HG03354 (cell line): Measurements from ENCODE around the gene PPP2CA.
"Not testable (repeated sequence)": the region's sequence is repeated elsewhere in the genome, so short reads cannot be mapped to it uniquely, and the experiment has no call there.

Source experiments
- ATAC-seq: cut with Tn5 transposase; IDR thresholded peaks from one replicate; pipeline ENCODE4 v1.9.1; 2021; ENCODE audit warnings: mild to moderate bottlenecking; ENCODE audit not compliant: unreplicated experiment, poor library complexity, severe bottlenecking

PPP2CA gene

DNA sequence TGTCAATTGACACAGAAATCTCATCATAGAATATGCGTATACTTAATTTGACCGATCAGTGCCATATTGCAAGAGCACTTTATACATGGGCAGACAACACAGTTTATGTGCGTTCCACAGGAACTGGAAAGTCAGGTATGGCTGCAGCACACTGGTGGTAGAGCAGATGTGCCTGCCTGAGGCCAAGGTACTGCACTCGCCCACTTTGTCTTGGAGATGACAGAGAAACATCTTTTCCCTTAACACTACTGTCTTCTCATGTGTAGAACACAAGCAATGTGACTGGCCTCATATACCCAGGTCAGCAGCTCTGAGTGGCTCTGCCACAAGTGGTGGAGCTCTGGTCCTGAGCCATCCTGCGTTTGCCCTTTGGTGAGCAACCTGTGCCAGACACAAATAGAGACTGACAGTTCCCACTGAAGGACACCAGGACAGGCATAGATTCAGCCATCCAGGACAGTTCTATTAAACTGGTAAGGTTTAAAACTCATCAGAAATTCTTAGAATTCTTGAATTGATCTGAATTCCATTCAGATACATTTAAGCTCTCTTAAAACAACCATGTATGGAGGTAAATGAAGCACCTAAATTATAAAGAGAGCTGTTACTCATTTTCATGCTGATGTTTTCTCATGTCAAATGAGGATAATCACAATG is 21.0 kb upstream of the PPP2CA start:
- no peak for ATAC-seq

DNA sequence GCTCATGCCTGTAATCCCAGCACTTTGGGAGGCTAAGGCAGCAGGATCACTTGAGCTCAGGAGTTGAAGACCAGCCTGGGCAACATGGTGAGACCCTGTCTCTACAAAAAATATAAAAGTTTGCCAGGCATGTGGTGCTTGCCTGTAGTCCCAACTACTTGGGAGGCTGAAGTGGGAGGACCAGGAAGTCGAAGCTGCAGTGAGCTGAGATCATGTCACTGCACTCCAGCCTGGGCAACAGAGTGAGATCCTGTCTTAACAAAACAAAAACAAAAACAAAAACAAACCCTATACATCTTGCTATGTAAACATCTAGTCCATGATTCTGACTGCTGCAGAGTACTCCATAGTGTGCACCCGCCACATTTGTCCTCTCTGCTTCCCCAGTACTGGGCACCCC is 19.8 kb upstream of the PPP2CA start:
- no peak for ATAC-seq

DNA sequence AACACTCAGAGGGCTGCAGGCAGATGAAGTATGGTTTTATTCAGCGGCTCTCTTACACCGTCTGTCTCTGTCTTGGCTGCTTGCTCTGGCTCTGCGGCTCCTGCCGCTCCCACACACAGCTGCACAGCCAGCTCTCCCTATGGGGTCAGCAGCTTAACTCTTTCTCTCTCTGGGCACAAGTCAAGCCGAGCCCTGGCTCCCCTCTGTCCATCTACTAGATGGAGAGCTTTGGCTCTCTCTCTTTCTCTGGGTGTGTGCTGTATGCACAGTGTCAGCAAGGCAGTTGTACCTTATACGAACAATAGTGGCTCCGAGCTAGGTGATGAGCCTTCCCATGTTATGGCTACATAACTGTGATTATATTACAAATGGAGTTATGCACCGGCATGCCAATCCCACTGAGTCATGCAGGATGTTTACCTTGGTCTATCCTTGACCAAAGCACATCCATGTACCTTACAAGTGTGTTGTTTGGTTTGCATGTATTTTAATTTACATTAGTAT is 19.3 kb upstream of the PPP2CA start:
- ATAC-seq, result no peak

DNA sequence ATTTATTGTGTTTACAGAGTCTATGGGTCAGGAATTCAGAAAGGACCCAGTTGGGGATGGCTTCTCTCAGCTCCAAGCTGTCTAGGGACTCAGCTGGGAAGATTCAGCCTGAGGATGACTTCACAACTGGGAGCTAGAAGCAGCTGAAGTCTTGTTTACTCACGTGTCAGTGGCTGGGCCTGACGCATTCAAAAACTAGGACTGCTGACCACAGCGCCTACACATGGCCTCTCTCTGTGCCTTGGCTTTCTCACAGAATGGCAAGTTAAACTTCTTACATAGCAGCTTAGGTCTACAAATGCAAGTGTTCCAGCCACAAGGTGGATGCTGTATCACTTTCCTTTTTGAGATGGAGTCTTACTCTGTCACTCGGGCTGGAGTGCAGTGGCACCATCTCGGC is 16.3 kb upstream of the PPP2CA start:
- ATAC-seq, result no peak

DNA sequence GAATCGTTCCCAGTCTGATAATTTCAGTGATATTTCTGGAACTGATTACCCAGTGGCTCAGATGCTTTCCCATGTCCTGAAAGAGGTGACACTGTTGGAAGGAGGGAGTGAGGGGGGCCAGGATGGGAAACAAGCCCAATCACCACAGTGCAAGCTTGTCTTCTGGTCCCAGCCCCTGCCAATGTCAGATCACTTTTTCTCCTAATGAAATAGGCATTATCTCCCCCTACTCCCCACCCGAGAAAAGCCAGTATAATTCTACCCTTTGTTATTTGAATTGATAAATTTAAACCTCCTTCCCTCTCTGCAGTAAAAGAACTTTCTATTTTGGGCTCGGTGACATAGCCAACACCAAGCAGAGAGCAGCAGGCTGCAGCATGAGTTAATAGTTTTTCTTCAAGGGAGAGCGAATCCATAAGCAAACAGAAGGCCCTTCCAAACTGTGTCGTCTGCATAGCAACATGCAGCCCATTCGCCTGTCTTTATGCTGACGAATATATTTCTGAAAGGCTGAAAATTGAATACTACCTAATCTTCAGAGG is 14.6 kb upstream of the PPP2CA start:
- ATAC-seq, result no peak

DNA sequence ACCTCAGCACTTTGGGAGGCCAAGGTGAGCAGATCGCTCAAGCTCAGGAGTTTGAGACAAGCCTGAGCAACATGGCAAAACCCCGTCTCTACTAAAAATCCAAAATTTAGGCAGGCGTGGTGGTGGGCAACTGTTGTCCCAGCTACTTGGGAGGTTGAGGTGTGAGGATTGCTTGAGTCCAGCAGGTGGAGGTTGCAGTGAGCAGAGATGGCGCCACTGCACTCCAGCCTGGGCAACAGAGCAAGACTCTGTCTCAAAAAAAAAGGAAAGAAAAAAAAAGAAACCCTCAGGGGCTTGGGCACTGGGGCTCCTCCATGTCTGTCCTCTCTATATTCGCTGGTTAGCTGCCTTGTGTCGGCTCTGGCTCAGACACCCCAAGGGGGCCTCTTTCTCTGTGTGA is 10.9 kb upstream of the PPP2CA start:
- no peak for ATAC-seq

DNA sequence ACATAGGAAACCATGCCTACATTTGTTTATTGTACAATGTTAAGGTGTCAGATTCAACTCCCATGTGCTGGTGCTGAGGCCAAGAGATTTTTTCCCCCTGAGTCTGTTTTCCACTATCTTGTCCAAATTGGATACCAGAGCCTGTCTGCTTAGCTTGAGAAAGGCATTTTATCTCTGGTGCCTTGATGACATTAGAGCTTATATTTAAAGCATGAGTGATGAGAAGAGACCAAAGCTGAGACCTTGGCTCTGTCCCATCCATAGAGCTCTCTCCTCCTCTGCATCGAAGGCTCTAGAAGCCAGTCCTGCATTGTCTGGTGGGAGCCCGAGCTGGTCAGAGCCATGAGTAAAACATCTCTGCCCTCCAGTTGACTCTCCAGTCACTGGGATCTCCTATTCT is 10.4 kb upstream of the PPP2CA start:
- ATAC-seq, result no peak

DNA sequence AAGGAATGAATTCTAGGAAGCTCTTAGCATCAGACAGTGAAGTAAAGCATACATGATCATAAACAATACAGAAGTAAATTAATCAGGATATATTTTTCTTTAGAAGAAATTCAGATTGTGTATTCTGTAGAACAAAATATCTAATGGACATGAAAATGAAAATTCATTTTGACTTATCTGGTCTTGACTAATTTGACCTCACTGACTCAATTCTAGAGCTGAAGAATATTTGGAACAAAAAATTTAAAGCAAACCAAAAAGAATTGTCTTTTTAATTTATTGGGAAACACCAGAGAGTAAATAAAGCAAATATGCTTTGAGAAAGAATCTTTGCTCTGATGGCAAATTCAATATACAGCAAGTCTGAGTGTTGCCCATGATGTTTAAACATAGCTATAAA is 2.8 kb upstream of the PPP2CA start:
- ATAC-seq, result no peak

DNA sequence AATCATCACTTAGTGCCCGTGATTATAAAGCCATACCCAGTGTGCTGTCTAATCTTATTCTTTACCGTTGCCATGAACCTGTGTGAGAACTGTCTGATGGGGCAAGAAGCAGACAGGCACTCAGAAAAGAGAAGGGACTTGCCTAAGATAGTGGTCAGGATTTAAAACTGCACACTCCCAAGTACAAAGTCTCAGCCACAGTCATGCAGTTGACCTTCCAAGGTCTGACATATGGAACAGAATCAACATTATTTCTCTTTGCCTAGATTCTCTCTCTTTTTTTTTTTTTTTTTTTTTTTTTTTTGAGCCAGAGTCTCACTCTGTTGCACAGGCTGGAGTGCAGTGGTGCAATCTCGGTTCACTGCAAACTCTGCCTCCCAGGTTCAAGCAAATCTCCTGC is 1.9 kb upstream of the PPP2CA start:
- ATAC-seq, result no peak

DNA sequence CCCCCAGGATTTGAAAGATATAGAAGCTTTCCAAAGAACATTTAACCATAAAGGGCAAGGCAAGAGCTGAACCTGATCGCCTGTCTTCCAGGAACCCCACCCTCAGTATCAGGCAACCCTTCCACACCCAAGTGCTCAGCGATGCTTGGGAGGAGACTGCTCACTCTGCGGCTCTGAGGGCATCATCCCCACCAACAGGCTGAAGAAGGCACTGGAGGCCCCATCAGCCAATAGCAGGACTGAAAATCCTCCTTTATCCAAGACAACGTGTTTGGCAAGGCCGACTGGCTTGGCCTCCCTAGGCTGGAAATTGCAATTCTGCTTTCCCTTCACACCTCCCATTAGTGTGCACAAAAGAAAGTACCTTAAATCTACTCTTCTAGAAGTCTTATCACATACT is 1.4 kb upstream of the PPP2CA start:
- no peak for ATAC-seq

DNA sequence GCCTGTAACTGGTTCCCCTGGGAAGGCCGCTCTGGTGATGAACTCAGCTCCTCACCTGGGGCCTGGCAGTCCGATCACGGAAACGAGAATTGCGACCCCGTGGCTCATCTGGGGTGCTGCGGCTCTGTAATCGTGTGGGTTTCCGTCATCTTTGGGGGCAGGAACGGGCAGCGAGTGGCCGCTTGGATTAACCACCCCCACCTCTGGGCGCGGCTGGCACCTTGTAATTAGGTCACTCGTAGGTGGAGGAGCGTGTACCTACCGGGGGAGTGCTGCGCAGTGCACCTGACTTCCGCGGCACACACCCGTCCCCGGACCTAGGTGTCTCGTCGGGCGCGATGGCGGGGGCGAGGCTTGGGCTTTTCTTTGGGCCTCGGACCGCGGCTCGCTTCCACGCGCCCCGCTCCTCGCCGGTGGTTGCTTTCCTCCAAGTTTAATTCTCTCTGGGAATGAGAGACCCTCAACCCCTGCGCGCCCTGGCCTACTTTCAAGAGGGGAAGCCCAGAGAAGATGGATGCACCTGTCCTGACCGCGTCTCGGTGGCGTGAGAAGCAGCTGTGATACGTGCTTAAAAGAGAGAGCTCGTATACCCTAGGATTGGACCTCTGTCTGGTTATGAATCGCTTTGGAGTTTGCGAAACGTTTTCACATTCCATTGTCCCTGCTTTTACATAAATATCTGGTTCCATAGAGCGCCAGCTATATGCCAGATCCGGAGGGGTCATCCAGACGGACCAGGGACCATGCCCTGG is 744 bp upstream of the PPP2CA start:
- ATAC-seq, result peak; percentile 14

DNA sequence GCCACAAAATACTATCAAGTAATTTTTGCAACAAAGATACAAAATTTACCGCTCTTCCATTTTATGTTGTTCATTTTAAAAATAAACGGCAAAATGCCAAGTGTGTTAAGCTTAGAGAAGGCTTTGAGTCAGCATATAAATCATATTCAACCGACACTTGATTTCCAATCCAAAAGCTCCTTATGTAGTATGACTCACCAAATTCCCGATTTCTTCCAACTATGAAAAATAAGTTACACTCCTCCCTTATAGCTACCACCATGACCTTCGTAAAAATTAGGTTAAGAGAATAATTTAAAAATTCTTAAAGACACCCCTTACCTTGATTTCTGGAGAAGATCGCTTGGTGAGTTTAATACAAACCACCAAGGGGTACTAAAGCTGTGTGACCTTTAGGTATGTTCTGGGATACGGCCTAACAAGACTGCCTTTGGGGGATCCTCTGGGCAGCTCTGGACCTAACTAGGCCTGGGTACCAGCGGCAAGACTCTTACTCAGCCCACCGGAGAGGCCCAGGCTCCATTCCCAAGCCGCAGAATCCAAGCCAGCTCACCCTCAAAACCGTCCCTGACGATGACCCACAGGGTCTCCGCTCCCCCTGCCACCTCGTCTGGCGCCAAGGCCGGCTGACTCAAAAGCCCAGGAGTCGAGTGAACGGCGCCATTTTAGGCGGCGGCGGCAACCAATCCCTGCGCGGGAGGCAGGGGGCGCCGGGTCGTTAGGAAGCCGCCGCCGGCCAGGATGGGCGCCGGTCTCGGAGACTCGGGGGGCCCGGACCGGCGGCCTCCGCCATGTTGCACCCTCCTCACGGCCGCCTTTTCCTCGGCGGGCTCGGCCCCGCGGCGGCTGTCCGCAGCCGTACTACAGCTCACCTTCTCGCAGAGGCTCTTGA is 739 bp downstream of the PPP2CA start:
- ATAC-seq, result peak; percentile 47

DNA sequence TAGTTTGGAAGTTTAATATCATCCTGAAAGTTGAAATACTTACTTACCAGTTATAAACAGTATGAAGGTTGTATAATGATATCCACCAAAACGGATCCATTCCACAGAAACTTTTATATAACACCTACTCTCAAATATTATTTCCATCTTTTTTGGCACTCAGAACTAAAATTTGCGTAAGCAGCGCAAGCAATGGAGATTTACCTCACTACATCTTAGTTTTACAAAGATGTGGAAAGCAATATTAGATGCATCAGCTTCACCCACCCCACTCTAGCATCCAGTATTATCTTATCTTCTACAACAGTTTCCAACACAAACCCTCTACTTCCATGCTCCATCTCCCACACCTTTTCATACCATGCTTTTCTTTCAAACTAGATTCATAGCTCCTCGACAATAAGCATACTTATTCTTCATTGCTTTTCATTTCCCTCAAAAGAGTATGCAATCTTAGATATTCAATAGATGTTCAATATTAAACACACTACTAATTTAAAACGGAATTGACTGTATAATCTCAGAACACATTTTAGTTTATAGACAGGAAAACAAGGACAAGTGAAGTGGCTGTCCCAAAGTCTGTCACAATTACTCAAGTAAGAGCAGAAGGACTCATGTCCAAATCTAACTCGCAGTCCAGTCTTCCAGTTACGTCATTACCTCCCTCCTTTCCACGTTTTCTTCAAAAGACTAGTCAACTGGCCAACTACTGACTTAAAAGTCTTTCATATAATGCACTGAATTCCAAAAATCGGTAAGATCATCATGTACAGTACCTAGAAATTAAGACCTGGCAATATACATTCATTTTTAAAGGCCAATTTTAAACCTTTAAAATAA is 2.2 kb downstream of the PPP2CA start:
- no peak for ATAC-seq

DNA sequence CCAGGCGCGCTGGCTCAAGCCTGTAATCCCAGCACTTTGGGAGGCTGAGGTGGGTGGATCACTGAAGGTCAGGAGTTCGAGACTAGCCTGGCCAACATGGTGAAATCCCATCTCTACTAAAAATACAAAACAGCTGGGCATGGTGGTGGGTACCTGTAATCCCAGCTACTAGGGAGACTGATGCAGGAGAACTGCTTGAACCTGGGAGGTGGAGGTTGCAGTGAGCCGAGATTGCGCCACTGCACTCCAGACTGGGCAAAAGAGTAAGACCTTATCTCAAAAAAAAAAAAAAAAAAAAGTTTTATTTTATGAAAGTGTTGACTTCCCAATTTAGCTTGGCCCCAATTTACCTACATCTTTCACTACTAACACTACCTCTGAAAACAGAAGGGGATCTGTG is 4.2 kb downstream of the PPP2CA start:
- not testable (repeated sequence) for ATAC-seq

DNA sequence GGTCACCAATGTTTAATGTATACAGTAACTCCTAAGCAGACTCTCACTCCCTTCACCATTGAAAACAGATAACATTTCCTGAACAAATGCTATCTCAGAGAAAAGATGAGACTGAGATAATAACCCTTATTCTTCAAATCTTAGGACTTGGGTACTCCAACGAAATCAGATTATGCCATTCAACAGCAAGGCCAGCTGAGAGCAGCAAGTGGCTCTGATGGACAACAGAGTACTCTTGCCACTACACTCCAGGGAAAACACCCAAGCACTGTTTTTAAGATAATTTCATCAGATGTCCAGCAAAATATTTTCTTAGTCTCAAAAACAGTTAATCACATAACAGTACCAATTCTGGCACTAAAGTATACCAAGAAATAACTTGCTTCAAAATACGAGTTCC is 10.1 kb downstream of the PPP2CA start:
- no peak for ATAC-seq

DNA sequence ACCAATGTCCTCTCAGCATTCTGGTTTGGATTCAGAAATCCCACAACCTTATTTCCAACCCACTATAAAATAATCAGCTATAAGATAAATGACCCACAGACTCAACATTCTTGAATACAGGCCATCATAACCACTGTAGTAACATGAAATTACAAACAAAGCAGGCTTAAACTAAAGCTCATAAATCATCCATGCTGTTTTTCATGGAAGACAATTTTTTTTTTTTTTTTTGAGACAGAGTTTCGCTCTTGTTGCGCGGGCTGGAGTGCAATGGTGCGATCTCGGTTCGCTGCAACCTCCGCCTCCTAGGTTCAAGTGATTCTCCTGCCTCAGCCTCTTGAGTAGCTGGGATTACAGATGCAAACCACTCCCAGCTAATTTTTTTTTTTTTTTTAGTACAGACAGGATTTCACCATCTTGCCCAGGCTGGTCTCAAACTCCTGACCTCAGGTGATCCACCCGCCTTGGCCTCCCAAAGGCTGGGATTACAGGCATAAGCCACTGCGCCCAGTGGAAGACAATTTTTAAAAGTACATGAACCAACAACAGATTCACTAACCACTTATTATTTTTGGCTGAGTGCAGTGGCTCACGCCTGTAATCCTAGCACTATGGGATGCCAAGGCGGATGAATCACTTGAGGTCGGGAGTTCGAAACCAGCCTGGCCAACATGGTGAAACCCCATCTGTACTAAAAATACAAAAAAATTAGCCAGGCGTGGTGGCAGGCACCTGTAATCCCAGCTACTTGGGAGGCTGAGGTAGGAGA is 14.4 kb downstream of the PPP2CA start:
- not testable (repeated sequence) for ATAC-seq

DNA sequence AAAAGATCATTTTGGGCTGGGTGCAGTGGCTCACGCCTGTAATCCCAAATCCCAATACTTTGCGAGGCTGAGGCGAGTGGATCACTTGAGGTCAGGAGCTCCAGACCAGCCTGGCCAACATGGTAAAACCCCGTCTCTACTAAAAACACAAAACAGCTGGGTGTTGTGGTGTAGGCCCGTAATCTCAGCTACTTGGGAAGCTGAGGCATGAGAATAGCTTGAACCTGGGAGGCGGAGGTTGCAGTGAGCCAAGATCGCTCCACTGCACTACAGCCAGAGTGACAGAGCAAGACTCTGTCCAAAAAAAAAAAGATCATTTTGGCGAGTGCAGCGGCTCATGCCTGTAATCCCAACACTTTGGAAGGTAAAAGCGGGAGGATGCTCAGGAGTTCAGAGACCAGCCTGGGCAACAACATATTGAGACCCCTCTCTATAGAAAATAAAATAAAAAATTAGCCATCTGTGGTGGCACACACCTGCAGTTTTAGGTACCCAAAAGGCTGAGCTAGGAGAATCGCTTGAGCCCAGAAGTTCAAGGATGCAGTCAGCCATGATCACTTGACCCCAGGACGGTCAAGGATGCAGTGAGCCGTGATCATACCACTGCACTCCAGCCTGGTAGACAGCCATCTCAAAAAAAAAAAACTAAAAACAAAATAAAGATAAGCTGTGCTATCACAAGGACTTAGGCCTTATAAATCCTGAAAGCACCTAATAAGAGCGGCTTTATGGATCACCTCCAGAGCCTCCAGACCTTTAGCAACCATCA is 16.2 kb downstream of the PPP2CA start:
- no peak for ATAC-seq

DNA sequence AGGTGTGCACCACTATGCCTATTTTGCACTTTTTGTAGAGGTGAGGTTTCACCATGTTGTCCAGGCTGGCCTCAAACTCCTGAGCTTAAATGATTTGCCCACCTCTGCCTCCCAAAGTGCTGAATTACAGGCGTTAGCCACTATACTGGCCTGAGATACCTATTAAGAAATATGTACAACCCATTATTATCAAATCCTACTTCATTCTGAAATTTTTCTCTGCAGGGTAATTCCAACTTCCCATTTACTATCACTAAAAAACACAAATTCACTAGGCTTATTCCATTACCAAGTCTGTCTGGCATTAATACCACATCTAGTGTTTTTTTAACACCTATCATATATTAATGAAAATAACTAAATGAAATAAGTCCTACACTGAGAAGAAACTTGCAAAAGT is 18.2 kb downstream of the PPP2CA start:
- no peak for ATAC-seq
